ENCODE measurements around the gene SDHA. TPM values are rescaled to one million over a fixed set of nuclear protein-coding genes. Genes with fewer than 3 reads are reported as not detected.

Gene SDHA
- 84.7 TPM for total RNA-seq (ENCODE audit: insufficient read depth, low replicate concordance)

- peak; percentile 98 for DNase-seq (ENCODE audit: low spot score)
These were observed at the start of gene SDHA, which contains the start of gene CCDC127 for GRCh38 chr5:217494-218456. SDHA (plus strand) TSS chr5:218320; CDS start chr5:218356, 36 bp downstream. CCDC127 (minus strand) TSS chr5:218153; CDS start chr5:216849, 1,304 bp downstream.

- no peak for DNase-seq (ENCODE audit: low spot score)
These were observed 48.9 kb upstream of the SDHA start for GRCh38 chr5:169071-169727.

GRCh38 chr5:169728-170094 lies 48.4 kb upstream of the SDHA start:
- DNase-seq (ENCODE audit: low spot score), result no peak

- no peak for DNase-seq (ENCODE audit: low spot score)
These were observed 46.9 kb upstream of the SDHA start for GRCh38 chr5:170971-171800.

GRCh38 chr5:171801-172331 lies 46.3 kb upstream of the SDHA start:
- no peak for DNase-seq (ENCODE audit: low spot score)

GRCh38 chr5:172421-172820 lies 45.7 kb upstream of the SDHA start:
- no peak for DNase-seq (ENCODE audit: low spot score)

GRCh38 chr5:172841-173251 lies 45.3 kb upstream of the SDHA start:
- no peak for DNase-seq (ENCODE audit: low spot score)

- DNase-seq (ENCODE audit: low spot score), result no peak
These were observed 44.5 kb upstream of the SDHA start for GRCh38 chr5:173392-174290.

- DNase-seq (ENCODE audit: low spot score), result no peak
These were observed 43.9 kb upstream of the SDHA start for GRCh38 chr5:174291-174600.

GRCh38 chr5:174876-175465 lies 43.1 kb upstream of the SDHA start:
- DNase-seq (ENCODE audit: low spot score), result no peak

GRCh38 chr5:176296-176823 lies 41.8 kb upstream of the SDHA start:
- no peak for DNase-seq (ENCODE audit: low spot score)

GRCh38 chr5:178110-178509 lies 40.0 kb upstream of the SDHA start:
- DNase-seq (ENCODE audit: low spot score), result no peak

GRCh38 chr5:179401-179800 lies 38.7 kb upstream of the SDHA start:
- DNase-seq (ENCODE audit: low spot score), result no peak

GRCh38 chr5:180286-180918 lies 37.7 kb upstream of the SDHA start:
- no peak for DNase-seq (ENCODE audit: low spot score)

GRCh38 chr5:181160-181559 lies 37.0 kb upstream of the SDHA start:
- DNase-seq (ENCODE audit: low spot score), result no peak

GRCh38 chr5:181566-181965 lies 36.6 kb upstream of the SDHA start:
- no peak for DNase-seq (ENCODE audit: low spot score)

GRCh38 chr5:182126-182525 lies 36.0 kb upstream of the SDHA start:
- no peak for DNase-seq (ENCODE audit: low spot score)

GRCh38 chr5:184471-184870 lies 33.6 kb upstream of the SDHA start:
- no peak for DNase-seq (ENCODE audit: low spot score)

Measured in umbilical cord (tissue), 2 donors.